Measurements from ENCODE around the gene BUD23. TPM values are rescaled to one million over a fixed set of nuclear protein-coding genes. Genes with fewer than 3 reads are reported as not detected.

Gene BUD23
- total and polyA plus RNA-seq, 2 donors (not counting 1 experiment from before 2014, with no cell fraction given): 62.4 to 63.9 TPM

DNA sequence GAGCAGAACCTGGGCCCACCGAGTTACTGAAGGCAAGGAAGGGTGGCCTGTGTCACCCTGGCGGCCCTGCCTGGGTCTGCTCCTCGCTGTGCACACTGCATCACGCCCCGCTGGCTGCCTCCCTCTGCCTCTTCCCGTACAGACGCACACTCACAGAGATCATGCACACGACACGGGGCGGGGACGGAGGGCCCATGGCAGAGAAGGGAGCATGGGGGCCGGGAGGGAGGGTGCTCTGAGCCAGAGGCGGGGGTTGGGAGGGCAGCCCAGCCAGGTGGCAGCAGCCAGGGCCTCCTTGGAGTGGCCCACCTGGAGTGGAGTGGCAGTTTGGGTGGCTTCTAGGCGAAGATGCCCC lies 16.6 kb downstream of the BUD23 start:
- ATAC-seq (ENCODE audit: low read depth) (no peak), DNase-seq (no peak)
- peaks cover 0 to 10% (median 0%) of the 10 kb centered on the region in 4 experiments for H3K27me3 ChIP-seq (replicated peaks in 1 of 4; ENCODE audit: control extremely low read depth in 1 of 4, control insufficient read depth in 3 of 4, insufficient read depth in 4 of 4, low read length in 3 of 4)
- ChIA-PET CTCF (interaction anchor here (1.0 kb wide), 1 partner anchor 11 kb away, joined by 3 read pairs; no protein-coding TSS in a partner anchor), POLR2A (no interaction called here)
- H3K4me3 Mint-ChIP-seq: no peak overlapping the region
- H3K27ac ChIP-seq (ENCODE audit: low read length in 2 of 2): no peak overlapping the region
- WGBS (ENCODE audit: insufficient coverage): 91% methylated on average over 14 of the region's 14 CpGs
- TF ChIP-seq, protein P1, sequence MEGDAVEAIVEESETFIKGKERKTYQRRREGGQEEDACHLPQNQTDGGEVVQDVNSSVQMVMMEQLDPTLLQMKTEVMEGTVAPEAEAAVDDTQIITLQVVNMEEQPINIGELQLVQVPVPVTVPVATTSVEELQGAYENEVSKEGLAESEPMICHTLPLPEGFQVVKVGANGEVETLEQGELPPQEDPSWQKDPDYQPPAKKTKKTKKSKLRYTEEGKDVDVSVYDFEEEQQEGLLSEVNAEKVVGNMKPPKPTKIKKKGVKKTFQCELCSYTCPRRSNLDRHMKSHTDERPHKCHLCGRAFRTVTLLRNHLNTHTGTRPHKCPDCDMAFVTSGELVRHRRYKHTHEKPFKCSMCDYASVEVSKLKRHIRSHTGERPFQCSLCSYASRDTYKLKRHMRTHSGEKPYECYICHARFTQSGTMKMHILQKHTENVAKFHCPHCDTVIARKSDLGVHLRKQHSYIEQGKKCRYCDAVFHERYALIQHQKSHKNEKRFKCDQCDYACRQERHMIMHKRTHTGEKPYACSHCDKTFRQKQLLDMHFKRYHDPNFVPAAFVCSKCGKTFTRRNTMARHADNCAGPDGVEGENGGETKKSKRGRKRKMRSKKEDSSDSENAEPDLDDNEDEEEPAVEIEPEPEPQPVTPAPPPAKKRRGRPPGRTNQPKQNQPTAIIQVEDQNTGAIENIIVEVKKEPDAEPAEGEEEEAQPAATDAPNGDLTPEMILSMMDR (IDR thresholded peaks at IDR 0.05): no peak
- TF ChIP-seq EZH2 (IDR thresholded peaks at IDR 0.05; ENCODE audit: borderline replicate concordance, insufficient read depth, low read depth, low read length, poor library complexity, severe bottlenecking): no peak
- H3K4me2 ChIP-seq (replicated peaks; ENCODE audit: low read depth, low read length, poor library complexity, severe bottlenecking): no peak overlapping the region
- peaks cover 14% of the 10 kb centered on the region for H3K4me1 Mint-ChIP-seq
- no peak overlapping the region for H2AFZ ChIP-seq (ENCODE audit: insufficient read depth, low read depth, low read length, poor library complexity, severe bottlenecking)
- no peak overlapping the region for H3K27ac Mint-ChIP-seq
- no peaks in the 10 kb centered on the region for H4K20me1 ChIP-seq (ENCODE audit: control insufficient read depth, insufficient read depth, low read length, poor library complexity, severe bottlenecking)
- peaks cover 7% of the 10 kb centered on the region for H3K27me3 Mint-ChIP-seq
- H3K9me3 ChIP-seq (ENCODE audit: control extremely low read depth in 1 of 3, control insufficient read depth in 2 of 3, insufficient read depth in 1 of 3, low read length in 2 of 3): peaks cover 0 to 5% (median 0%) of the 10 kb centered on the region in 3 donors
- intact Hi-C loops (cut with micrococcal nuclease): no loop called here
- no peak overlapping the region for H3K4me3 ChIP-seq (ENCODE audit: control extremely low read depth in 1 of 5, extremely low read depth in 1 of 5, insufficient read depth in 1 of 5, low read depth in 2 of 5, low read length in 4 of 5)
- H3K9me3 Mint-ChIP-seq (ENCODE audit: insufficient read depth): no peaks in the 10 kb centered on the region
- H3K79me2 ChIP-seq (ENCODE audit: control insufficient read depth, insufficient read depth, low read length): no peaks in the 10 kb centered on the region
- peaks cover 0 to 33% of the 10 kb centered on the region in 2 experiments for H3K36me3 ChIP-seq (replicated peaks in 1 of 2; ENCODE audit: control extremely low read depth in 1 of 2, control insufficient read depth in 1 of 2, extremely low read depth in 1 of 2, insufficient read depth in 2 of 2, low read length in 1 of 2)
- H3K4me1 ChIP-seq (ENCODE audit: control insufficient read depth in 2 of 2, insufficient read depth in 2 of 2, low read length in 2 of 2): peaks cover 6 to 12% of the 10 kb centered on the region in 2 donors
- H3K9ac ChIP-seq (ENCODE audit: low read length): no peak overlapping the region

DNA sequence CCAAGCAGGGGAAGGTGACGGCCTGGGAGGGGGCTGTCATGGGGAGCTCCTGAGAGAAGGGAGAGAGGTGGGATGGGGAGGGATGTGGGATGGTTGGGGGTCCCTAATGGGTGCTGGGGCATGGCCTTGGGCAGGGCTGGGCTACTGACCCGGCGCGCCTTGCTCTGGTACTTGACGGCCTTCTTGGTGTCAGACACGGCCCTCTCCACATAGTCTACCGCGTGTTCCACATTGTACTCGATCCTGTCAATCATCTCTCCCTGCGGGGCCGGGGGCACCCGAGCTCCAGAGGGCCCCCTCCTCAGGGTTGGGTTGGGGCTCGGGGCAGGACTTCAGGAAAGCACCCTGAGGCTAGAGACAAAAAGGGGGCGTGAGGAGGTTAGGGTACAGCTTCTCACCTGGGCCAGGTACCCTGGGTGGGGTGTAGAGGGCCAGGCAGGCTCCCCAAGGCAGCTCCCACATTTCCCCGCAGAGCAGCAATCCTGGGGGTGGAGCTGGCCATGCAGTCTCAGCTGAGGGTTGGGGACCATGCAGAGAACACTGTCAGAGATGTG lies 17.3 kb downstream of the BUD23 start:
- CTCF ChIA-PET: interaction anchor here (0.8 to 1.0 kb wide), 4 partner anchors 11 to 94 kb away, joined by 3 read pairs; no protein-coding TSS in a partner anchor
- POLR2A ChIA-PET: interaction anchor here (1.2 kb wide), 1 partner anchor 17 kb away, joined by 4 read pairs; no protein-coding TSS in a partner anchor
- no peaks in the 10 kb centered on the region for H3K79me2 ChIP-seq (ENCODE audit: control insufficient read depth, insufficient read depth, low read length)

More for the DNA sequence above, 17.3 kb downstream of the BUD23 start:
- Histone ChIP-seq H3K4me3 (ENCODE audit: control extremely low read depth in 1 of 5, extremely low read depth in 1 of 5, insufficient read depth in 1 of 5, low read depth in 2 of 5, low read length in 4 of 5) (no peak overlapping the region), H3K27me3 (replicated peaks in 1 of 4; ENCODE audit: control extremely low read depth in 1 of 4, control insufficient read depth in 3 of 4, insufficient read depth in 4 of 4, low read length in 3 of 4) (peaks cover 0 to 10% (median 0%) of the 10 kb centered on the region in 4 experiments), H3K4me1 (ENCODE audit: control insufficient read depth in 2 of 2, insufficient read depth in 2 of 2, low read length in 2 of 2) (peaks cover 6 to 12% of the 10 kb centered on the region in 2 donors), H3K36me3 (replicated peaks in 1 of 2; ENCODE audit: control extremely low read depth in 1 of 2, control insufficient read depth in 1 of 2, extremely low read depth in 1 of 2, insufficient read depth in 2 of 2, low read length in 1 of 2) (peaks cover 0 to 30% of the 10 kb centered on the region in 2 experiments), H4K20me1 (ENCODE audit: control insufficient read depth, insufficient read depth, low read length, poor library complexity, severe bottlenecking) (no peaks in the 10 kb centered on the region), H3K9ac (ENCODE audit: low read length) (no peak overlapping the region), H3K4me2 (replicated peaks; ENCODE audit: low read depth, low read length, poor library complexity, severe bottlenecking) (no peak overlapping the region), H3K9me3 (ENCODE audit: control extremely low read depth in 1 of 3, control insufficient read depth in 2 of 3, insufficient read depth in 1 of 3, low read length in 2 of 3) (peaks cover 0 to 5% (median 0%) of the 10 kb centered on the region in 3 donors), H3K27ac (ENCODE audit: low read length in 2 of 2) (no peak overlapping the region), H2AFZ (ENCODE audit: insufficient read depth, low read depth, low read length, poor library complexity, severe bottlenecking) (no peak overlapping the region)
- intact Hi-C loops (cut with micrococcal nuclease): no loop called here
- WGBS (ENCODE audit: insufficient coverage): 86% methylated on average over 9 of the region's 15 CpGs
- no peak for ATAC-seq (ENCODE audit: low read depth)
- Mint-ChIP-seq H3K27me3 (peaks cover 7% of the 10 kb centered on the region), H3K4me1 (peaks cover 14% of the 10 kb centered on the region), H3K27ac (no peak overlapping the region), H3K9me3 (ENCODE audit: insufficient read depth) (no peaks in the 10 kb centered on the region), H3K4me3 (no peak overlapping the region)
- no peak for DNase-seq
- TF ChIP-seq, protein P1 (IDR thresholded peaks at IDR 0.05): no peak
- no peak for TF ChIP-seq EZH2 (IDR thresholded peaks at IDR 0.05; ENCODE audit: borderline replicate concordance, insufficient read depth, low read depth, low read length, poor library complexity, severe bottlenecking)
